DOHH2 (cell line): Measurements from ENCODE around the gene PEPD.

Experiments
- H3F3A ChIP-seq: fragments of 200-600 bp; sonication (generic), shearing (Covaris generic); 2 replicates; pipeline ENCODE4 v1.6.0; 2016; ENCODE audit warnings: antibody characterized with exemption, mild to moderate bottlenecking; ENCODE audit not compliant: control insufficient read depth, insufficient read depth
- H3K27ac ChIP-seq: fragments of 200-600 bp; sonication (generic); 2 replicates; pipeline ENCODE4 v1.5.1; 2014; ENCODE audit warnings: low read depth, mild to moderate bottlenecking, low read length, moderate library complexity
- H3K27me3 ChIP-seq: fragments of 200-600 bp; sonication (generic); 2 replicates; pipeline ENCODE4 v1.6.1; 2014; ENCODE audit warnings: mild to moderate bottlenecking, low read length, mixed read lengths; ENCODE audit not compliant: control insufficient read depth
- H3K36me3 ChIP-seq: fragments of 200-600 bp; sonication (generic); 2 replicates; pipeline ENCODE4 v1.6.1; 2014; ENCODE audit warnings: mild to moderate bottlenecking, low read length, moderate library complexity, mixed read lengths; ENCODE audit not compliant: control insufficient read depth
- H3K4me1 ChIP-seq: fragments of 200-600 bp; sonication (generic); 2 replicates; pipeline ENCODE4 v1.6.1; 2014; ENCODE audit warnings: mild to moderate bottlenecking, low read length, mixed read lengths; ENCODE audit not compliant: control insufficient read depth
- H3K4me2 ChIP-seq: fragments of 200-600 bp; sonication (generic); 2 replicates; pipeline ENCODE4 v1.6.0; 2014; ENCODE audit warnings: mild to moderate bottlenecking, low read length, moderate library complexity
- H3K4me3 ChIP-seq: fragments of 200-600 bp; sonication (generic); 2 replicates; pipeline ENCODE4 v1.5.1; 2014; ENCODE audit warnings: mild to moderate bottlenecking, low read length, mixed read lengths
- H3K79me2 ChIP-seq: fragments of 200-600 bp; sonication (generic); 2 replicates; pipeline ENCODE4 v1.6.1; 2014; ENCODE audit warnings: mild to moderate bottlenecking, low read length, mixed read lengths; ENCODE audit not compliant: control insufficient read depth
- H3K9me2 ChIP-seq: fragments of 200-600 bp; sonication (generic); replicated peaks from 2 replicates; pipeline ENCODE4 v1.6.1; 2014; ENCODE audit warnings: mild to moderate bottlenecking, low read length, mixed read lengths; ENCODE audit not compliant: control insufficient read depth
- H3K9me3 ChIP-seq: fragments of 200-600 bp; sonication (generic); 2 replicates; pipeline ENCODE4 v1.6.1; 2014; ENCODE audit warnings: antibody characterized with exemption, low read length, mixed read lengths; ENCODE audit not compliant: control insufficient read depth, insufficient read depth
- H4K20me1 ChIP-seq: fragments of 200-600 bp; sonication (generic); 2 replicates; pipeline ENCODE4 v1.6.0; 2014; ENCODE audit warnings: low read depth, mild to moderate bottlenecking, antibody characterized with exemption, low read length, moderate library complexity; ENCODE audit not compliant: control insufficient read depth, insufficient read depth
- CTCF ChIP-seq: fragments of 200-600 bp; sonication (generic); IDR thresholded peaks from one replicate; pipeline ENCODE4 v1.5.1; 2014; ENCODE audit warnings: antibody characterized with exemption, mild to moderate bottlenecking, low read depth, low read length; ENCODE audit not compliant: poor library complexity, severe bottlenecking
- EZH2phosphoT487 ChIP-seq: fragments of 200-600 bp; sonication (generic); IDR thresholded peaks from 2 replicates; pipeline ENCODE4 v1.6.1; 2017; ENCODE audit warnings: borderline replicate concordance, mild to moderate bottlenecking, antibody characterized with exemption, low read length, moderate library complexity, mixed read lengths

The PEPD gene

GRCh38 chr19:33402421-33403220 lies 119.0 kb downstream of the PEPD start:
- H3K79me2 ChIP-seq: no peaks in the 10 kb centered on the region
- H3K36me3 ChIP-seq: no peaks in the 10 kb centered on the region
- no peaks in the 10 kb centered on the region for H3K9me2 ChIP-seq
- no peaks in the 10 kb centered on the region for H3K27me3 ChIP-seq
- no peaks in the 10 kb centered on the region for H3K9me3 ChIP-seq
- H3K4me1 ChIP-seq: no peaks in the 10 kb centered on the region
- no peaks in the 10 kb centered on the region for H3F3A ChIP-seq
- no peak overlapping the region for H3K4me3 ChIP-seq
- no peaks in the 10 kb centered on the region for H4K20me1 ChIP-seq
- H3K4me2 ChIP-seq: no peak overlapping the region
- TF ChIP-seq CTCF (no peak), EZH2phosphoT487 (no peak)
- no peak overlapping the region for H3K27ac ChIP-seq

DNA sequence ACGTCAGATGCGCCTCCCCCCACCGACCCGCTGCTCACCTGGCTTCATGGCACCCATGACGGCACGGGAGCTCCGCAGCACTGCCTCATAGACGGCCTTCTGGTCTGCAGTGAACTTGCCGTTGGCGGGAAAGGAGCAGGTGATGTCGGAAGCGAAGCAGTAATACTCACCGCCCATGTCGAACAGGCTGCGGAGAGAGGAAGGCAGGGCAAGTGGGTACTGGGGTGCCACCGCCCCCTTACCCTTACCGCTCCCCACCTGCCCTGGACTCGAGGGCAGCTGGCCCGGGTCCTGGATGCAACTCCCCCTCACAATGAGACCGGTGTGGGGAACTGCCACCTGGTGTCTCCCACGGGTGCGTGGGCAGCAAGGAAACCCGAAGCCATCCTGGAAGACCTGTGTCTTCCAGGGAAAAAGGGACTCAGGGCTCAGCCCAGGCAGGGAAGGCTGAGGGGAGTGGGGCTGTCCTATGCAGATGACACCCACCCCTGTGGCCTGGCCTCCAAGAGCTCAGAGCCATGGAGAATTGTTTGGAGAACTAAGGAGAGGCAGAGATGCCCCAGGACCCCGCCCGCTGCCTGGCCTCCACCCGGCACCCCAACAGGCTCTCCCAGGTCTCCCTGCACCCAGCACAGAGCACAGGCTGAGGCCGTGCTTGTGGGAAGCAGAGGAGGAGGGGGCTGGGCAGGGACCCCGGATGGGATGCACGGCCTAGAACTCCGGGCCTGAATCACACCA lies 119.7 kb downstream of the PEPD start:
- Histone ChIP-seq H3K4me2 (no peak overlapping the region), H3F3A (no peaks in the 10 kb centered on the region), H3K79me2 (no peaks in the 10 kb centered on the region), H3K4me1 (no peaks in the 10 kb centered on the region), H3K4me3 (no peak overlapping the region), H3K9me2 (no peaks in the 10 kb centered on the region), H4K20me1 (no peaks in the 10 kb centered on the region), H3K36me3 (no peaks in the 10 kb centered on the region), H3K27ac (no peak overlapping the region), H3K9me3 (no peaks in the 10 kb centered on the region), H3K27me3 (no peaks in the 10 kb centered on the region)
- TF ChIP-seq CTCF (no peak), EZH2phosphoT487 (no peak)

DNA sequence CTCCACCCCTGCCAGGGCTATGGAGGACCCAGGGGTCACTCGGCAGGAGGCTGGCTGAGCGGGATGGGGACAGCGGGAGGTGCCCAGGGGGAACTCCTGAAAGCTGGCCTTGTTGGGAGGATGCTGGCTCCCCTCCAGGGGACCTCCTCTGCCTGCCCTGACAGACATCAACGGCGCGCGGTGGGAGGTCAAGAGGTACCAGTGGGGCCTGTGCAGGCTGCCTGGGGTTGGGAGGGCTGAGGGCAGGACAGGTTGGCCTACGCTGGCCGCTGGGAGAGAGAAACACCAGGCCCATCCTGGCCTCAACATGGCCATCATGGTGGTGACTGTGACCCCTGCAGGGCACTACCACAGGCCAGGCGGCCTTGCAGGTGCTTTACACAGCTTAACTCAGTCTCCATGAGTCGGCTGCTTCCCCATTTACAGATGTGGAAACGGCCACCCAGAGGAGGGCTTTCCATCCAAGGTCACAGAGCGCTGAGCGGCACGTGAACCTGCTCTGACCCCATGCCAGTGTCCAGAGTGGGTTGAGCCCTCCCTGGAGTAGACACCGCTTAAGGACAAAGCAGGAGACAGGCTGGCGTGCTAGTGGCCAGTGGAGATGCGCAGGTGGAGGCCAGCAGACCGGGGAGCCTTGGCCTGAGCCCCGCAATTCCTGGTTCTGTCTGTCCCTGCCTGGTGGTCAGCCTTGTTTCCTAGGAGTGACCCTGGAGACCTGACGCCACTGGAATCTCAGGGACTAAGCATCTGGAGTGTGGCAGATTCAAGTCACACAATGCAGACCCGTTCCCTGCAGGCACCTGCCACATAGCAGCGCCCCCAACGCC lies 120.5 kb downstream of the PEPD start:
- Histone ChIP-seq H3K4me2 (no peak overlapping the region), H3K9me2 (no peaks in the 10 kb centered on the region), H3K4me1 (no peaks in the 10 kb centered on the region), H3K27me3 (no peaks in the 10 kb centered on the region), H3K36me3 (no peaks in the 10 kb centered on the region), H3K9me3 (no peaks in the 10 kb centered on the region), H3K27ac (no peak overlapping the region), H3K4me3 (no peak overlapping the region), H3K79me2 (no peaks in the 10 kb centered on the region), H3F3A (no peaks in the 10 kb centered on the region), H4K20me1 (no peaks in the 10 kb centered on the region)
- TF ChIP-seq EZH2phosphoT487: no peak
- TF ChIP-seq CTCF: no peak
